ENCODE measurements around the gene C19orf47. TPM values are rescaled to one million over a fixed set of nuclear protein-coding genes. Genes with fewer than 3 reads are reported as not detected.
"Not testable (repeated sequence)": the region's sequence is repeated elsewhere in the genome, so short reads cannot be mapped to it uniquely, and the experiment has no call there.

C19orf47 gene
- total RNA-seq, 1 donor from 2014 or later = 67.8 TPM

- DNase-seq (ENCODE audit: low read depth) = no peak
These were observed 29.7 kb upstream of the C19orf47 start for GRCh38 chr19:40377876-40378385.

GRCh38 chr19:40376286-40376862, 28.2 kb upstream of the C19orf47 start:
- DNase-seq (ENCODE audit: low read depth) = no peak

GRCh38 chr19:40374084-40374483, 25.9 kb upstream of the C19orf47 start:
- DNase-seq (ENCODE audit: low read depth) = no peak

- DNase-seq (ENCODE audit: low read depth) = no peak
These were observed 23.6 kb upstream of the C19orf47 start for GRCh38 chr19:40371802-40372122.

- DNase-seq (ENCODE audit: low read depth) = no peak
These were observed 23.0 kb upstream of the C19orf47 start for GRCh38 chr19:40370997-40371801.

GRCh38 chr19:40370253-40370652, 22.1 kb upstream of the C19orf47 start:
- DNase-seq (ENCODE audit: low read depth) = not testable (repeated sequence)

GRCh38 chr19:40369797-40370196, 21.6 kb upstream of the C19orf47 start:
- no peak for DNase-seq (ENCODE audit: low read depth)

- peak; percentile 95 for DNase-seq (ENCODE audit: low read depth)
These were observed 19.6 kb upstream of the C19orf47 start for GRCh38 chr19:40367577-40368434.

- DNase-seq (ENCODE audit: low read depth) = peak; percentile 16
These were observed 18.7 kb upstream of the C19orf47 start for GRCh38 chr19:40366697-40367561.

- DNase-seq (ENCODE audit: low read depth) = no peak
These were observed 17.6 kb upstream of the C19orf47 start for GRCh38 chr19:40365613-40366401.

- DNase-seq (ENCODE audit: low read depth) = no peak
These were observed 16.8 kb upstream of the C19orf47 start for GRCh38 chr19:40365010-40365409.

- DNase-seq (ENCODE audit: low read depth) = peak; percentile 19
These were observed 14.9 kb upstream of the C19orf47 start for GRCh38 chr19:40363069-40363468.

- DNase-seq (ENCODE audit: low read depth) = no peak
These were observed 14.0 kb upstream of the C19orf47 start for GRCh38 chr19:40362160-40362559.

GRCh38 chr19:40360708-40361241, 12.6 kb upstream of the C19orf47 start:
- no peak for DNase-seq (ENCODE audit: low read depth)

- no peak for DNase-seq (ENCODE audit: low read depth)
These were observed 12.0 kb upstream of the C19orf47 start for GRCh38 chr19:40360020-40360707.

- no peak for DNase-seq (ENCODE audit: low read depth)
These were observed 10.6 kb upstream of the C19orf47 start for GRCh38 chr19:40358773-40359172.

GRCh38 chr19:40357640-40358039, 9.4 kb upstream of the C19orf47 start:
- no peak for DNase-seq (ENCODE audit: low read depth)

- DNase-seq (ENCODE audit: low read depth) = no peak
These were observed 8.7 kb upstream of the C19orf47 start for GRCh38 chr19:40356681-40357595.

Data from myocyte (in vitro differentiated cells).